Testis (tissue), 3 donors: ENCODE results near the gene GABRP. TPM values are rescaled to one million over a fixed set of nuclear protein-coding genes. Genes with fewer than 3 reads are reported as not detected.

Source experiments
- DNase-seq: peaks from one replicate; pipeline ENCODE4 v3.0.0-alpha.2; 2019
- H3K27ac ChIP-seq, 2 donors: fragments of 200-600 bp; sonication (generic); one replicate each; pipeline ENCODE4 v1.5.1; 2019
- H3K27me3 ChIP-seq: fragments of 200-600 bp; sonication (generic); one replicate; pipeline ENCODE4 v1.5.1; 2019
- H3K36me3 ChIP-seq: fragments of 200-600 bp; sonication (generic); one replicate; pipeline ENCODE4 v1.5.1; 2017; ENCODE audit warnings: low read depth; ENCODE audit errors: missing control alignments
- H3K4me1 ChIP-seq: fragments of 200-600 bp; sonication (generic); one replicate; pipeline ENCODE4 v1.5.1; 2019
- H3K4me3 ChIP-seq, 2 donors: fragments of 200-600 bp; sonication (generic); one replicate each; pipeline ENCODE4 v1.5.1; 2017 to 2019
- H3K9me3 ChIP-seq: fragments of 200-600 bp; sonication (generic); one replicate; pipeline ENCODE4 v1.5.1; 2017
- CTCF ChIP-seq, 3 experiments: fragments of 450-650 bp in 2 of 3; fragments of 200-600 bp in 1 of 3; sonication (generic) in 1 of 3; IDR thresholded peaks; one replicate each; pipeline ENCODE4 v1.5.1; 2016 to 2019; ENCODE audit warnings: antibody characterized with exemption in 3 of 3, mild to moderate bottlenecking in 2 of 3, moderate library complexity in 1 of 3
- POLR2A ChIP-seq: fragments of 450-650 bp; IDR thresholded peaks from one replicate; pipeline ENCODE4 v1.6.1; 2017; ENCODE audit warnings: antibody characterized with exemption, mild to moderate bottlenecking, moderate library complexity
- WGBS, 2 donors: methylation state at CpG; one replicate each; pipeline ENCODE4 v1.1.5; 2018; 5-methylcytosine and 5-hydroxymethylcytosine counted together
- intact Hi-C: fragments of 100-400 bp; cut with DNase I; formaldehyde crosslinking; loops from one replicate; pipeline ENCODE4 v1.15.1; 2023; ENCODE audit warnings: low total_unique reads
- polyA plus RNA-seq: library from polyadenylated mRNA; stranded (reverse); fragments of 350-450 nt; fragmentation: Illumina TruSeq; extraction: RNeasy Lipid Tissue Mini Kit (QIAGEN cat#74804); gene quantifications from one replicate; pipeline ENCODE4 v1.2.3, GENCODE V29; 2014; ENCODE audit warnings: low read depth, low replicate concordance; ENCODE audit not compliant: insufficient read depth
- total RNA-seq, 2 donors: library from RNA; depleted of rRNA; stranded (reverse); fragments of >200 nt; gene quantifications; one replicate each; pipeline ENCODE4 v1.2.3, GENCODE V29; 2016

The GABRP gene
- total and polyA plus RNA-seq, 3 donors from 2014 or later = 0.67 TPM; not detected in 2

DNA sequence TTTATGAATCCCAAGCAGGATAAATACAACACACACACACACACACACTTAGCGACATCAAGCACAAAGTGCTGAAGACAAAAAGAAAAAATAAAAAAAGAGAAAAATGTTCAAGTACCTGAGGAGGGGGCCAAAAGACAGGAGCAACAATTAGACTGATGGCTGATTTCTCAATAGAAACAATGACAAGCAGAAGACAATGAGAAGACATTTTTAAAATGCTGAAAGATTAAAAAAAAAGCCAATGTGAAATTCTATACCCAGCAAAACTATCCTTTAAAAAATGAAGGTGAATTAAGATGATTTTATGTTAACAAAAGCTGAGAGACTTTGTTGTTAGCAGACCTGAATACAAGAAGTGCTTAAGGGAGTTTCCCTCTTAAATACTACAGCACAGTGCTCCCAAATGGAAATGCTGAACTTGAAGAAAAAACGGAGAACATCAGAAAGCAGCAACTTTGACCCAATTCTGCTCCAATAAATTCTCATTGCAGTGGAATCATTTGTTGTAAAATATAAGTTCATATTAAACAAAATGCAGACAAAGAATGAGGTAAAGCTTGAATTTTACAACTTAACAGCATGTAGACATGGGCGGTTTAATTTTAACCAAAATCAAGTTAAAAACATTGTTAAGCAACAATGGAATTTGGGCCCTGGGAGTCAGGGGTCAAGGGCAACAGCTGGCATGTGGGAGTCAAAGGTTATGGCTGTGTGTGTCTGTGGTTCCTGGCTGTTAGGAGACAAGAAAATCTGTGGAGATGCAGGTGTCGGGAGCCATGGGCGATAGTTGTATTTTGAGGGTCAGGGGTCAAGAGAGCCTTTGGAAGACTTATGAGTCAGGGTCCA is 77.5 kb downstream of the GABRP start:
- TF ChIP-seq CTCF (IDR thresholded peaks at IDR 0.05) (no peak), POLR2A (no peak)
- intact Hi-C loops = no loop called here
- H3K4me1 ChIP-seq = no peaks in the 10 kb centered on the region
- H3K27ac ChIP-seq = peak overlapping the region in 1 of 2 donors; percentile 55
- H3K36me3 ChIP-seq = no peaks in the 10 kb centered on the region
- no peaks in the 10 kb centered on the region for H3K27me3 ChIP-seq
- DNase-seq = no peak
- no peaks in the 10 kb centered on the region for H3K9me3 ChIP-seq
- peak overlapping the region; percentile 66 to 84 for H3K4me3 ChIP-seq
- 70 to 74% methylated on average over 5 of the region's 5 CpGs for WGBS, 2 donors

GRCh38 chr5:170861667-170861916 is 78.1 kb downstream of the GABRP start:
- Histone ChIP-seq H3K36me3 (no peaks in the 10 kb centered on the region), H3K4me1 (no peaks in the 10 kb centered on the region), H3K27ac (peak overlapping the region in 1 of 2 donors; percentile 81), H3K9me3 (no peaks in the 10 kb centered on the region), H3K27me3 (no peaks in the 10 kb centered on the region), H3K4me3 (peak overlapping the region; percentile 66 to 84)
- intact Hi-C loops = no loop called here
- no peak for TF ChIP-seq POLR2A
- no peak for TF ChIP-seq CTCF (IDR thresholded peaks at IDR 0.05)
- 1 to 16% methylated on average over 9 to 17 of the region's 26 CpGs for WGBS, 2 donors
- peak; percentile 77 for DNase-seq

- TF ChIP-seq CTCF (IDR thresholded peaks at IDR 0.05) = no peak
- TF ChIP-seq POLR2A = no peak
- H3K9me3 ChIP-seq = no peaks in the 10 kb centered on the region
- no peaks in the 10 kb centered on the region for H3K27me3 ChIP-seq
- intact Hi-C loops = no loop called here
- WGBS, 2 donors = 0% methylated on average over 10 to 77 of the region's 102 CpGs
- peak within 1 kb of the TSS; percentile 66 to 84 for H3K4me3 ChIP-seq
- no peaks in the 10 kb centered on the region for H3K4me1 ChIP-seq
- H3K36me3 ChIP-seq = no peaks in the 10 kb centered on the region
- H3K27ac ChIP-seq = peak within 1 kb of the TSS; percentile 81 to 85
- peak; percentile 55 for DNase-seq
Observed at GRCh38 chr5:170861917-170862766, 78.6 kb downstream of the GABRP start, which contains the start of gene RANBP17. RANBP17 (plus strand) TSS chr5:170862018.

GRCh38 chr5:170863646-170864045 is 80.1 kb downstream of the GABRP start:
- DNase-seq = no peak

More at GRCh38 chr5:170863646-170864045, 80.1 kb downstream of the GABRP start:
- H3K27ac ChIP-seq = no peak overlapping the region
- TF ChIP-seq POLR2A (no peak), CTCF (IDR thresholded peaks at IDR 0.05) (no peak)
- no peaks in the 10 kb centered on the region for H3K27me3 ChIP-seq
- WGBS, 2 donors = 58 to 75% methylated on average over 3 of the region's 3 CpGs
- no peak overlapping the region for H3K4me3 ChIP-seq
- no peaks in the 10 kb centered on the region for H3K4me1 ChIP-seq
- intact Hi-C loops = no loop called here
- H3K36me3 ChIP-seq = no peaks in the 10 kb centered on the region
- H3K9me3 ChIP-seq = no peaks in the 10 kb centered on the region

Other genes starting within 250 kb of the GABRP start
- gene RANBP17, start 78.3 kb downstream of the GABRP start, total RNA-seq = 10 to 100 TPM; 58.2 to 63.9 TPM
- 34.1 TPM for gene RANBP17, start 78.3 kb downstream of the GABRP start, polyA plus RNA-seq